GM23338 (cell line): Measurements from ENCODE around the gene FAM117B. TPM values are rescaled to one million over a fixed set of nuclear protein-coding genes. Genes with fewer than 3 reads are reported as not detected.

Experiments
- ATAC-seq: fragments of 200-7000 bp; cut with Tn5 transposase; 3 replicates; pipeline ENCODE4 v1.9.1; 2020
- DNase-seq: peaks from one replicate; pipeline ENCODE4 v3.0.0-alpha.2; 2015; ENCODE audit warnings: low spot score
- H2AFZ ChIP-seq: fragments of 200-600 bp; sonication (generic); 2 replicates; pipeline ENCODE4 v1.8.0; 2016; ENCODE audit warnings: antibody characterized with exemption, mild to moderate bottlenecking, moderate library complexity
- H3F3A ChIP-seq: fragments of 200-600 bp; sonication (generic); replicated peaks from 2 replicates; pipeline ENCODE4 v1.8.0; 2017; ENCODE audit warnings: antibody characterized with exemption, mixed run types, low read depth
- H3K27ac ChIP-seq: fragments of 200-600 bp; sonication (generic); 2 replicates; pipeline ENCODE4 v1.6.1; 2016; ENCODE audit warnings: low read depth
- H3K27me3 ChIP-seq: fragments of 200-600 bp; sonication (generic); 2 replicates; pipeline ENCODE4 v1.8.0; 2016; ENCODE audit warnings: mild to moderate bottlenecking, mixed run types, moderate library complexity; ENCODE audit not compliant: insufficient read depth
- H3K36me3 ChIP-seq: fragments of 200-600 bp; sonication (generic); 2 replicates; pipeline ENCODE4 v1.8.0; 2016; ENCODE audit warnings: mild to moderate bottlenecking; ENCODE audit not compliant: insufficient read depth
- H3K4me1 ChIP-seq: fragments of 200-600 bp; sonication (generic); 2 replicates; pipeline ENCODE4 v1.8.0; 2016; ENCODE audit warnings: mild to moderate bottlenecking, moderate library complexity; ENCODE audit not compliant: insufficient read depth
- H3K4me2 ChIP-seq: fragments of 200-600 bp; sonication (generic); 2 replicates; pipeline ENCODE4 v1.7.1; 2017; ENCODE audit warnings: mixed run types
- H3K4me3 ChIP-seq: fragments of 200-600 bp; sonication (generic); 2 replicates; pipeline ENCODE4 v1.6.1; 2016; ENCODE audit warnings: mixed run types
- H3K79me2 ChIP-seq: fragments of 200-600 bp; sonication (generic); replicated peaks from 2 replicates; pipeline ENCODE4 v1.8.0; 2017; ENCODE audit warnings: mild to moderate bottlenecking; ENCODE audit not compliant: insufficient read depth
- H3K9me2 ChIP-seq: fragments of 200-600 bp; sonication (generic); 2 replicates; pipeline ENCODE4 v1.8.0; 2017; ENCODE audit not compliant: insufficient read depth
- H4K20me1 ChIP-seq: fragments of 200-600 bp; sonication (generic); replicated peaks from 2 replicates; pipeline ENCODE4 v1.8.0; 2017; ENCODE audit warnings: mild to moderate bottlenecking; ENCODE audit not compliant: insufficient read depth
- H3K27ac Mint-ChIP-seq: 2 replicates; pipeline ENCODE4 v1.8.0; 2020; ENCODE audit warnings: inconsistent platforms, mild to moderate bottlenecking, moderate library complexity, mixed read lengths
- H3K27me3 Mint-ChIP-seq: 3 replicates; pipeline ENCODE4 v1.8.0; 2022; ENCODE audit warnings: low read depth, mild to moderate bottlenecking, moderate library complexity, mixed read lengths, inconsistent platforms; ENCODE audit not compliant: insufficient read depth, poor library complexity
- H3K36me3 Mint-ChIP-seq: 3 replicates; pipeline ENCODE4 v1.8.0; 2021; ENCODE audit warnings: low read depth, mild to moderate bottlenecking, inconsistent platforms, moderate library complexity, mixed read lengths
- H3K4me1 Mint-ChIP-seq: 3 replicates; pipeline ENCODE4 v1.8.0; 2020; ENCODE audit warnings: mild to moderate bottlenecking, inconsistent platforms, mixed read lengths
- H3K4me3 Mint-ChIP-seq: 3 replicates; pipeline ENCODE4 v1.8.0; 2021; ENCODE audit warnings: moderate library complexity, mild to moderate bottlenecking, inconsistent platforms, mixed read lengths
- H3K9me3 Mint-ChIP-seq: 3 replicates; pipeline ENCODE4 v1.8.0; 2020; ENCODE audit warnings: moderate library complexity, mild to moderate bottlenecking, inconsistent platforms, mixed read lengths
- EZH2 ChIP-seq: fragments of 200-600 bp; sonication (generic); IDR thresholded peaks from one replicate; pipeline ENCODE4 v1.8.0; 2017; ENCODE audit warnings: antibody characterized with exemption, mild to moderate bottlenecking, low read depth; ENCODE audit not compliant: unreplicated experiment
- EZH2phosphoT487 ChIP-seq: fragments of 200-600 bp; sonication (generic); IDR thresholded peaks from one replicate; pipeline ENCODE4 v1.8.1; 2018; ENCODE audit warnings: antibody characterized with exemption; ENCODE audit not compliant: unreplicated experiment
- JUNB ChIP-seq: IDR thresholded peaks from one replicate; pipeline ENCODE4 v1.6.1; 2016; ENCODE audit warnings: antibody characterized with exemption; ENCODE audit not compliant: unreplicated experiment
- NANOG ChIP-seq: IDR thresholded peaks from 2 replicates; pipeline ENCODE4 v1.6.1; 2016; ENCODE audit warnings: antibody characterized with exemption, borderline replicate concordance
- POLR2AphosphoS5 ChIP-seq: IDR thresholded peaks from 2 replicates; pipeline ENCODE4 v1.6.1; 2016; ENCODE audit warnings: antibody characterized with exemption, low read depth
- STAT1 ChIP-seq: IDR thresholded peaks from one replicate; pipeline ENCODE4 v1.6.1; 2016; ENCODE audit warnings: antibody characterized with exemption; ENCODE audit not compliant: unreplicated experiment
- ZNF114 ChIP-seq: fragments of 250-450 bp; sonication (Bioruptor Pico); IDR thresholded peaks from 2 replicates; pipeline ENCODE4 v1.5.0; 2020; ENCODE audit warnings: mild to moderate bottlenecking, moderate library complexity
- ZNF331 ChIP-seq: fragments of 250-450 bp; sonication (Bioruptor Pico); IDR thresholded peaks from 2 replicates; pipeline ENCODE4 v1.5.0; 2020; ENCODE audit warnings: low read depth, mild to moderate bottlenecking, moderate library complexity
- polyA plus RNA-seq: library from polyadenylated mRNA; unstranded; fragments of >200 nt; fragmentation: Nextera tagmentation; extraction: Ambion mirVana; gene quantifications from 2 replicates; pipeline ENCODE4 v1.2.1, GENCODE V29; 2016
- total RNA-seq: library from RNA; depleted of rRNA; stranded (reverse); fragments of >200 nt; shearing (Covaris generic); gene quantifications from 2 replicates; pipeline ENCODE4 v1.2.3, GENCODE V29; 2014
- TF ChIP-seq, protein P1 (sequence below): IDR thresholded peaks from one replicate; pipeline ENCODE4 v1.6.1; 2018; ENCODE audit warnings: antibody characterized with exemption; ENCODE audit not compliant: unreplicated experiment
- TF ChIP-seq, protein P2 (sequence below), 2 experiments: fragments of 200-600 bp in 1 of 2; sonication (generic) in 1 of 2; conservative IDR thresholded peaks; 2 replicates each; pipeline versions ENCODE4 v1.5.1 to v1.6.1; 2016 to 2017; ENCODE audit warnings: antibody characterized with exemption in 2 of 2, low read depth in 2 of 2, mild to moderate bottlenecking in 2 of 2, moderate library complexity in 1 of 2
- TF ChIP-seq, protein P3 (sequence below): IDR thresholded peaks from 2 replicates; pipeline ENCODE4 v1.6.1; 2016; ENCODE audit warnings: antibody characterized with exemption

The FAM117B gene
- total and polyA plus RNA-seq, 2 experiments from 2014 or later: 8.4 to 23.0 TPM

DNA sequence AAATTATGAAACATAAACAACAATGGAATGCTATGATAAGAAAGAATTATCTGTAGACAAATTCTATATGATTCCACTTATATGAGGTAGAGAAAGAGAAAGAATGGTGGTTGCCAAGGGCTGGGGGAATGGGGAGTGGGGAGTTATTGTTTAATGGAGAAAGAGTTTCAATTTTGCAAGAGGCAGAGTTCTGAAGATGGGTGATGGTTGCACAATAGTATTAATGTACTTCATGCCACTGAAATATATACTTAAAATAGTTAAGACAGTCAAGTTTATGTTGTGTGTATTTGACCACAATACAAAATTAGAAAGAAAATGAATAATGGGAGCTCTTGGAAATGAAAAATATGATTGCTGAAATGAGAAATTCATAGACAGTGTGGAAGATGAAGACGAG, 22.6 kb upstream of the FAM117B start (continued):
- TF ChIP-seq, protein P1, sequence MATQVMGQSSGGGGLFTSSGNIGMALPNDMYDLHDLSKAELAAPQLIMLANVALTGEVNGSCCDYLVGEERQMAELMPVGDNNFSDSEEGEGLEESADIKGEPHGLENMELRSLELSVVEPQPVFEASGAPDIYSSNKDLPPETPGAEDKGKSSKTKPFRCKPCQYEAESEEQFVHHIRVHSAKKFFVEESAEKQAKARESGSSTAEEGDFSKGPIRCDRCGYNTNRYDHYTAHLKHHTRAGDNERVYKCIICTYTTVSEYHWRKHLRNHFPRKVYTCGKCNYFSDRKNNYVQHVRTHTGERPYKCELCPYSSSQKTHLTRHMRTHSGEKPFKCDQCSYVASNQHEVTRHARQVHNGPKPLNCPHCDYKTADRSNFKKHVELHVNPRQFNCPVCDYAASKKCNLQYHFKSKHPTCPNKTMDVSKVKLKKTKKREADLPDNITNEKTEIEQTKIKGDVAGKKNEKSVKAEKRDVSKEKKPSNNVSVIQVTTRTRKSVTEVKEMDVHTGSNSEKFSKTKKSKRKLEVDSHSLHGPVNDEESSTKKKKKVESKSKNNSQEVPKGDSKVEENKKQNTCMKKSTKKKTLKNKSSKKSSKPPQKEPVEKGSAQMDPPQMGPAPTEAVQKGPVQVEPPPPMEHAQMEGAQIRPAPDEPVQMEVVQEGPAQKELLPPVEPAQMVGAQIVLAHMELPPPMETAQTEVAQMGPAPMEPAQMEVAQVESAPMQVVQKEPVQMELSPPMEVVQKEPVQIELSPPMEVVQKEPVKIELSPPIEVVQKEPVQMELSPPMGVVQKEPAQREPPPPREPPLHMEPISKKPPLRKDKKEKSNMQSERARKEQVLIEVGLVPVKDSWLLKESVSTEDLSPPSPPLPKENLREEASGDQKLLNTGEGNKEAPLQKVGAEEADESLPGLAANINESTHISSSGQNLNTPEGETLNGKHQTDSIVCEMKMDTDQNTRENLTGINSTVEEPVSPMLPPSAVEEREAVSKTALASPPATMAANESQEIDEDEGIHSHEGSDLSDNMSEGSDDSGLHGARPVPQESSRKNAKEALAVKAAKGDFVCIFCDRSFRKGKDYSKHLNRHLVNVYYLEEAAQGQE: no peak
- TF ChIP-seq, protein P2, sequence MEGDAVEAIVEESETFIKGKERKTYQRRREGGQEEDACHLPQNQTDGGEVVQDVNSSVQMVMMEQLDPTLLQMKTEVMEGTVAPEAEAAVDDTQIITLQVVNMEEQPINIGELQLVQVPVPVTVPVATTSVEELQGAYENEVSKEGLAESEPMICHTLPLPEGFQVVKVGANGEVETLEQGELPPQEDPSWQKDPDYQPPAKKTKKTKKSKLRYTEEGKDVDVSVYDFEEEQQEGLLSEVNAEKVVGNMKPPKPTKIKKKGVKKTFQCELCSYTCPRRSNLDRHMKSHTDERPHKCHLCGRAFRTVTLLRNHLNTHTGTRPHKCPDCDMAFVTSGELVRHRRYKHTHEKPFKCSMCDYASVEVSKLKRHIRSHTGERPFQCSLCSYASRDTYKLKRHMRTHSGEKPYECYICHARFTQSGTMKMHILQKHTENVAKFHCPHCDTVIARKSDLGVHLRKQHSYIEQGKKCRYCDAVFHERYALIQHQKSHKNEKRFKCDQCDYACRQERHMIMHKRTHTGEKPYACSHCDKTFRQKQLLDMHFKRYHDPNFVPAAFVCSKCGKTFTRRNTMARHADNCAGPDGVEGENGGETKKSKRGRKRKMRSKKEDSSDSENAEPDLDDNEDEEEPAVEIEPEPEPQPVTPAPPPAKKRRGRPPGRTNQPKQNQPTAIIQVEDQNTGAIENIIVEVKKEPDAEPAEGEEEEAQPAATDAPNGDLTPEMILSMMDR (conservative IDR thresholded peaks at IDR 0.05; ENCODE audit: low read depth in 2 of 2): no peak
- no peak for TF ChIP-seq ZNF331 (CRISPR knock-in tag)

DNA sequence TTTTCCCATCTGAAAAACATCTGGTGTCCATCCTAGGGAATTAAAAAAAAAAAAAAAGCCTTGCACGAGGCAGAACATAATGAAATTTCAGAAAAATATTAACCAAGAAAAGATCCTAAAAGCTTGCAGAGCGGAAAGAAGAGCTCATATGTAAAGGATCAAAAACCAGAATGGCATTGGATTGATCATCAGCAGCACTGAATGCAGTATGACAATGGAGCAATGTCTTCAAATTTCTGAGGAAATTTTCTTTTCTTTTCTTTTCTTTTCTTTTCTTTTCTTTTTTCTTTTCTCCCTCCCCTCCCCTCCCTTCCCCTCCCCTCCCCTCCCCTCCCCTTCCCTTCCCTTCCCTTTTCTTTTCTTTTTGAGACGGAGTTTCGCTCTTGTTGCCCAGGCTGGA, 21.3 kb upstream of the FAM117B start:
- Mint-ChIP-seq H3K36me3 (no peaks in the 10 kb centered on the region), H3K27me3 (no peaks in the 10 kb centered on the region), H3K4me3 (no peak overlapping the region), H3K9me3 (no peaks in the 10 kb centered on the region), H3K4me1 (peaks cover 3% of the 10 kb centered on the region; the same call in 1 of the 3 replicates), H3K27ac (no peak overlapping the region)
- Histone ChIP-seq H3K79me2 (no peaks in the 10 kb centered on the region), H3K27ac (no peak overlapping the region), H3K27me3 (no peaks in the 10 kb centered on the region), H3K36me3 (no peaks in the 10 kb centered on the region), H3F3A (no peaks in the 10 kb centered on the region), H4K20me1 (no peaks in the 10 kb centered on the region), H3K9me2 (no peaks in the 10 kb centered on the region), H3K4me3 (no peak overlapping the region), H3K4me2 (no peak overlapping the region), H3K4me1 (no peaks in the 10 kb centered on the region), H2AFZ (no peak overlapping the region)
- TF ChIP-seq, protein P1: no peak
- TF ChIP-seq ZNF331 (CRISPR knock-in tag) (no peak), POLR2AphosphoS5 (no peak), EZH2phosphoT487 (no peak), EZH2 (no peak), JUNB (no peak), ZNF114 (CRISPR knock-in tag) (no peak), NANOG (no peak), STAT1 (no peak)
- TF ChIP-seq, protein P3, sequence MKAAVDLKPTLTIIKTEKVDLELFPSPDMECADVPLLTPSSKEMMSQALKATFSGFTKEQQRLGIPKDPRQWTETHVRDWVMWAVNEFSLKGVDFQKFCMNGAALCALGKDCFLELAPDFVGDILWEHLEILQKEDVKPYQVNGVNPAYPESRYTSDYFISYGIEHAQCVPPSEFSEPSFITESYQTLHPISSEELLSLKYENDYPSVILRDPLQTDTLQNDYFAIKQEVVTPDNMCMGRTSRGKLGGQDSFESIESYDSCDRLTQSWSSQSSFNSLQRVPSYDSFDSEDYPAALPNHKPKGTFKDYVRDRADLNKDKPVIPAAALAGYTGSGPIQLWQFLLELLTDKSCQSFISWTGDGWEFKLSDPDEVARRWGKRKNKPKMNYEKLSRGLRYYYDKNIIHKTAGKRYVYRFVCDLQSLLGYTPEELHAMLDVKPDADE: no peak
- no peak for ATAC-seq
- DNase-seq: no peak
